ENCODE data around the gene CASZ1.

Gene CASZ1

GRCh38 chr1:10653370-10654125 is 142.9 kb downstream of the CASZ1 start:
- DNase-seq (ENCODE audit: low spot score): no peak

- no peak for DNase-seq (ENCODE audit: low spot score)
Measured at GRCh38 chr1:10652626-10653025, 143.8 kb downstream of the CASZ1 start.

- DNase-seq (ENCODE audit: low spot score): no peak
Measured at GRCh38 chr1:10651793-10652192, 144.7 kb downstream of the CASZ1 start.

- no peak for DNase-seq (ENCODE audit: low spot score)
Measured at GRCh38 chr1:10651389-10651766, 145.1 kb downstream of the CASZ1 start.

- DNase-seq (ENCODE audit: low spot score): no peak
Measured at GRCh38 chr1:10650556-10651388, 145.7 kb downstream of the CASZ1 start.

GRCh38 chr1:10649517-10650201 is 146.8 kb downstream of the CASZ1 start:
- no peak for DNase-seq (ENCODE audit: low spot score)

- no peak for DNase-seq (ENCODE audit: low spot score)
Measured at GRCh38 chr1:10648689-10649516, 147.5 kb downstream of the CASZ1 start.

- no peak for DNase-seq (ENCODE audit: low spot score)
Measured at GRCh38 chr1:10647414-10648170, 148.9 kb downstream of the CASZ1 start.

- peak; percentile 54 for DNase-seq (ENCODE audit: low spot score)
Measured at GRCh38 chr1:10646347-10646861, 150.0 kb downstream of the CASZ1 start.

- no peak for DNase-seq (ENCODE audit: low spot score)
Measured at GRCh38 chr1:10644307-10645128, 151.9 kb downstream of the CASZ1 start.

GRCh38 chr1:10643607-10644306 is 152.7 kb downstream of the CASZ1 start:
- no peak for DNase-seq (ENCODE audit: low spot score)

GRCh38 chr1:10642403-10643080 is 153.9 kb downstream of the CASZ1 start:
- no peak for DNase-seq (ENCODE audit: low spot score)

- DNase-seq (ENCODE audit: low spot score): no peak
Measured at GRCh38 chr1:10641976-10642375, 154.5 kb downstream of the CASZ1 start.

- DNase-seq (ENCODE audit: low spot score): no peak
Measured at GRCh38 chr1:10640843-10641553, 155.4 kb downstream of the CASZ1 start.

GRCh38 chr1:10639775-10640578 is 156.5 kb downstream of the CASZ1 start:
- peak; percentile 32 for DNase-seq (ENCODE audit: low spot score)

GRCh38 chr1:10639011-10639774 is 157.3 kb downstream of the CASZ1 start:
- no peak for DNase-seq (ENCODE audit: low spot score)

Measured in Ammon's horn (tissue), 1 donor.